SK-N-SH treated with all-trans-retinoic acid at 6 μM for 48 hours (cell line): ENCODE results near the gene HAUS8.
A peak's percentile ranks its signal among the peaks of the same experiment; 100 is the strongest.

Source experiments
- ATAC-seq: fragments of 200-7000 bp; cut with Tn5 transposase; 3 replicates; pipeline ENCODE4 v1.9.1; 2020; ENCODE audit warnings: mild to moderate bottlenecking, moderate library complexity
- ARNTL ChIP-seq: fragments of 450-650 bp; formaldehyde crosslinking; IDR thresholded peaks from 2 replicates; pipeline ENCODE4 v1.5.0; 2020; ENCODE audit warnings: low read depth, mild to moderate bottlenecking, moderate library complexity, borderline replicate concordance
- BACH2 ChIP-seq: fragments of 250-450 bp; sonication (Bioruptor Pico); IDR thresholded peaks from 2 replicates; pipeline ENCODE4 v1.9.0; 2021; ENCODE audit warnings: mild to moderate bottlenecking, borderline replicate concordance
- CSDC2 ChIP-seq: fragments of 250-450 bp; sonication (Bioruptor Pico); IDR thresholded peaks from 2 replicates; pipeline ENCODE4 v1.5.0; 2020; ENCODE audit warnings: mild to moderate bottlenecking, moderate library complexity
- ESRRG ChIP-seq: fragments of 250-450 bp; sonication (Bioruptor Pico); IDR thresholded peaks from 2 replicates; pipeline ENCODE4 v1.6.1; 2021; ENCODE audit warnings: mild to moderate bottlenecking
- GLIS3 ChIP-seq: fragments of 250-450 bp; sonication (Bioruptor Pico); IDR thresholded peaks from 2 replicates; pipeline ENCODE4 v1.5.0; 2020; ENCODE audit warnings: mild to moderate bottlenecking, moderate library complexity
- ISL1 ChIP-seq: fragments of 250-450 bp; sonication (Bioruptor Pico); IDR thresholded peaks from 2 replicates; pipeline ENCODE4 v2.1.2; 2022; ENCODE audit warnings: mild to moderate bottlenecking, moderate library complexity
- PATZ1 ChIP-seq: fragments of 250-450 bp; sonication (Bioruptor Pico); IDR thresholded peaks from 2 replicates; pipeline ENCODE4 v1.8.0; 2020; ENCODE audit warnings: mild to moderate bottlenecking, moderate library complexity, borderline replicate concordance
- POU6F1 ChIP-seq: fragments of 250-450 bp; sonication (Bioruptor Pico); IDR thresholded peaks from 2 replicates; pipeline ENCODE4 v1.8.0; 2021; ENCODE audit warnings: low read depth, mild to moderate bottlenecking, moderate library complexity, borderline replicate concordance
- PPARA ChIP-seq: fragments of 250-450 bp; sonication (Bioruptor Pico); IDR thresholded peaks from 2 replicates; pipeline ENCODE4 v1.5.0; 2020; ENCODE audit warnings: mild to moderate bottlenecking, borderline replicate concordance
- RARB ChIP-seq: fragments of 250-450 bp; sonication (Bioruptor Pico); IDR thresholded peaks from 2 replicates; pipeline ENCODE4 v1.8.0; 2021; ENCODE audit warnings: mild to moderate bottlenecking, moderate library complexity
- SNAI2 ChIP-seq: fragments of 250-450 bp; sonication (Bioruptor Pico); IDR thresholded peaks from 2 replicates; pipeline ENCODE4 v1.5.0; 2020; ENCODE audit warnings: mild to moderate bottlenecking, moderate library complexity
- TCF4 ChIP-seq: fragments of 250-450 bp; sonication (Bioruptor Pico); IDR thresholded peaks from 2 replicates; pipeline ENCODE4 v1.8.0; 2021; ENCODE audit warnings: mild to moderate bottlenecking, moderate library complexity, borderline replicate concordance
- TOX ChIP-seq: fragments of 250-450 bp; sonication (Bioruptor Pico); IDR thresholded peaks from 2 replicates; pipeline ENCODE4 v1.8.0; 2021; ENCODE audit warnings: mild to moderate bottlenecking, moderate library complexity, borderline replicate concordance
- ZC3H10 ChIP-seq: fragments of 250-450 bp; sonication (Bioruptor Pico); IDR thresholded peaks from 2 replicates; pipeline ENCODE4 v1.5.1; 2021; ENCODE audit warnings: mild to moderate bottlenecking, moderate library complexity
- ZFP3 ChIP-seq: fragments of 250-450 bp; sonication (Bioruptor Pico); IDR thresholded peaks from 2 replicates; pipeline ENCODE4 v1.5.0; 2020; ENCODE audit warnings: mild to moderate bottlenecking, moderate library complexity
- ZFP30 ChIP-seq: fragments of 450-650 bp; formaldehyde crosslinking; IDR thresholded peaks from 2 replicates; pipeline ENCODE4 v1.5.0; 2022; ENCODE audit warnings: mild to moderate bottlenecking, moderate library complexity
- ZNF565 ChIP-seq: fragments of 450-650 bp; formaldehyde crosslinking; conservative IDR thresholded peaks from 2 replicates; pipeline ENCODE4 v1.5.0; 2020; ENCODE audit warnings: low read depth, mild to moderate bottlenecking, moderate library complexity
- ZNF8 ChIP-seq: fragments of 450-650 bp; formaldehyde crosslinking; IDR thresholded peaks from 2 replicates; pipeline ENCODE4 v1.5.0; 2020; ENCODE audit warnings: mild to moderate bottlenecking, moderate library complexity
- TF ChIP-seq, protein P1 (sequence below): fragments of 250-450 bp; sonication (Bioruptor Pico); IDR thresholded peaks from 2 replicates; pipeline ENCODE4 v1.5.1; 2021; ENCODE audit warnings: mild to moderate bottlenecking, moderate library complexity
- TF ChIP-seq, protein P2 (sequence below): fragments of 250-450 bp; sonication (Bioruptor Pico); IDR thresholded peaks from 2 replicates; pipeline ENCODE4 v1.5.0; 2020; ENCODE audit warnings: mild to moderate bottlenecking, moderate library complexity
- TF ChIP-seq, protein P3 (sequence below): fragments of 250-450 bp; sonication (Bioruptor Pico); IDR thresholded peaks from 2 replicates; pipeline ENCODE4 v1.5.1; 2020; ENCODE audit warnings: low read depth, mild to moderate bottlenecking, moderate library complexity

HAUS8 gene

GRCh38 chr19:17079710-17080439 lies 4.6 kb upstream of the HAUS8 start:
- peak; percentile 89 for ATAC-seq
- TF ChIP-seq ZFP3 (CRISPR knock-in tag): peak; percentile 62; the same call in 1 of the 2 replicates
- TF ChIP-seq CSDC2 (CRISPR knock-in tag): no peak

DNA sequence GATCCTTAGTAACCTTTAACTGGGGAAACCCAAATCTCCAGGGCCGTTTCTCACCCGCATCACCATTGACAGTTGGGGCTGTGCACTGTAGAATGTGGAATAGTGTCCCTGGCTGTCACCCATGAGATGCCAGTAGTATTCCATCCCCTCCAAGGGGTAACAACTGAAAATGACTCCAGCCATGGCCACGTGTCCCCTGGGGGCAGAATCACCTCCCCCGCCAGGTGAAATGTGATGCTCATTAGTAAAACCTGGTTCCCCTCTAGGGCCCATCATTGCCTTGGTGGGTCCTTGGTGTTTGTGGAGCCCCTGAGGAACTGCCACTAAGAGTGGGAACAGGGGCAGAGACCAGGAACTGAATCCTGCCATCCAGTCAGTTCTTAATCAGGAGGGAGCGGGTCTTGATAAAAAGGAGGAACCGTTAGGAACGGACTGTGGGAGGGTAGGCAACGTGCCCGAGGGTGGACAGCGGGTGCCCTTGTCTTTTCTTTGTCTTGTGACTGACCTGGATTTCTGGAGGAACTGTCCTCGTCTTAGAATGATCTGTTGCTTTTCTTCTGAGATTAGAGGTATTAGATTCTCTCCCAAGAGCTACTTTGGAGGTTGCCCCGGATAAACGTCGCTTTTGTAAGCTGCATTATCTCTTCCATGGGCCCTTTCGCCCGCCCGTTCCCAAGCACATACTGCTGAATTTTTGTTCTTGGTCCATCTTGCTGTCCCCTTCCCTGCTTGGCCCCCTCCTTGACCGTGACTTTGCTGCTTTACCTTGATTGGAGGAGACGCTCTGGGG lies 3.9 kb upstream of the HAUS8 start:
- no peak for TF ChIP-seq RARB (CRISPR knock-in tag)
- ATAC-seq: no peak

DNA sequence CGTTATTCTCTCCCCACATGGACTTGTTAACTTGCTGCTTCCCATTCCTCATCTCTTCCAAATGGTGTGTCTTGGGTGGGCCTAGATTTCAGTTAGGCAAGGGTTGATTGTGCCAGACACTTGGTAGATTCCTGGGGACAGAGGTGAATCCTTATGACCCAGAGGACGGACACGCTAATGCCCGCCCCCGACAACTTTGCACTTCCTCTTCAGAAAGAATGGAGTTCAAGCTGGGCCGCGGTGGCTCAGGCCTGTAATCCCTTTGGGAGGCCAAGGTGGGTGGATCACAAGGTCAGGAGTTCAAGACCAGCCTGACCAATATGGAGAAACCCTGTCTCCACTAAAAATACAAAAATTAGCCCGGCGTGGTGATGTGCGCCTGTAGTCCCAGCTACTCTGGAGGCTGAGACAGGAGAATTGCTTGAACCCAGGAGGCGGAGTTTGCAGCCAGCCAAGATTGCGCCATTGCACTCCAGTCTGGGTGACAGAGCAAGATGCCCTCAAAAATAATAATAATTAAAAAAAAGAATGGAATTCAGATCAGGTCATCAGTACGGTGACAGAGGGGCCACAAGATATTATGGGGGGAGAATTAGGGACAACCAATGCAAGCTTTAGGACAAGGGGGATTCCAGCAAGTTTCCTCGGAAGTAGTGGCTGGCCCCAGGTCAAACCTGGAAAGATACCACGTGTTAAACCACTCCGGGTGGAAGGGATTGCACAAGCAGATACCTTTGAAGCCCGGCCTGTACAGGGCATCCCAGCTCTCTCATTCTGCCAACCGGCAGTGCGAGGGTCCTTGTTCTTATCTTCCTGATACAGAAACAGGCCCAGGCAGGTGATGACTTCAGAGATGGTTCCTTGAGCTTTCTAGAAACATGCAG lies 3.0 kb upstream of the HAUS8 start:
- ATAC-seq: no peak
- TF ChIP-seq, protein P1, sequence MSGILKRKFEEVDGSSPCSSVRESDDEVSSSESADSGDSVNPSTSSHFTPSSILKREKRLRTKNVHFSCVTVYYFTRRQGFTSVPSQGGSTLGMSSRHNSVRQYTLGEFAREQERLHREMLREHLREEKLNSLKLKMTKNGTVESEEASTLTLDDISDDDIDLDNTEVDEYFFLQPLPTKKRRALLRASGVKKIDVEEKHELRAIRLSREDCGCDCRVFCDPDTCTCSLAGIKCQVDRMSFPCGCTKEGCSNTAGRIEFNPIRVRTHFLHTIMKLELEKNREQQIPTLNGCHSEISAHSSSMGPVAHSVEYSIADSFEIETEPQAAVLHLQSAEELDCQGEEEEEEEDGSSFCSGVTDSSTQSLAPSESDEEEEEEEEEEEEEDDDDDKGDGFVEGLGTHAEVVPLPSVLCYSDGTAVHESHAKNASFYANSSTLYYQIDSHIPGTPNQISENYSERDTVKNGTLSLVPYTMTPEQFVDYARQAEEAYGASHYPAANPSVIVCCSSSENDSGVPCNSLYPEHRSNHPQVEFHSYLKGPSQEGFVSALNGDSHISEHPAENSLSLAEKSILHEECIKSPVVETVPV: no peak
- TF ChIP-seq, all 23 proteins: peak for 0

DNA sequence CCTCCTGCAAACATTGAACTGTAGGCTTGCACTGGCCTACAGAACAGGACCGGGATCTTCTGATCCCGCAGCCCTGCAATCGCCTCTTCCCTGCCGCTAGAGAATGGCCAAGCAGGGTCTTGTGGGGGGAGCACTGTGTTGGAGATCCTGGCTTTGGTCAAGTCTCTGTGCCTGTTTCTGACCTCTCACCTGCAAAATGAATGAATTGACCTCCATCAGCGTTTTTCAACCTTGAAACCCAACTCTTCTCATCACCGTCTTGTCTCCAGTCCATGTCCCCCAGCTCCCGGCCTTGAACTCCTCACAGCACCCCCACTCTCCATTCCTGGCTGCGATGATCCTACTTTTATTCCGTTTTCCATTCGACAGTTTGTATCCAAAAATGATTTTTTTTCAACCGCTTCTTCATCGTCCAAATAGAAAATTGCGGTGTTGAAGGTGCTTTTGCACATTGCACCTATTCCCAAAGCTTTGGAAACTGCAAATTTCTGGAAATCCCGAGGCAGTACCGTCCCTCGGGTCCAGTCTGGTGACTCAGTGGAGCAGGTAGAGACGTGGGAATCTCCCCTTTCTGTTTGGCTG lies 2.3 kb upstream of the HAUS8 start:
- TF ChIP-seq ZC3H10 (CRISPR knock-in tag) (no peak), SNAI2 (CRISPR knock-in tag) (no peak), POU6F1 (CRISPR knock-in tag) (no peak), ZFP30 (CRISPR knock-in tag) (no peak), ZNF8 (CRISPR knock-in tag) (no peak), TCF4 (no peak), ZNF565 (CRISPR knock-in tag) (no peak), ESRRG (CRISPR knock-in tag) (no peak), ARNTL (CRISPR knock-in tag) (no peak), ISL1 (CRISPR knock-in tag) (no peak), BACH2 (no peak), PPARA (no peak), TOX (CRISPR knock-in tag) (no peak), GLIS3 (CRISPR knock-in tag) (no peak), RARB (CRISPR knock-in tag) (no peak), CSDC2 (CRISPR knock-in tag) (no peak), PATZ1 (CRISPR knock-in tag) (no peak)
- TF ChIP-seq, protein P1: no peak
- TF ChIP-seq, protein P2, sequence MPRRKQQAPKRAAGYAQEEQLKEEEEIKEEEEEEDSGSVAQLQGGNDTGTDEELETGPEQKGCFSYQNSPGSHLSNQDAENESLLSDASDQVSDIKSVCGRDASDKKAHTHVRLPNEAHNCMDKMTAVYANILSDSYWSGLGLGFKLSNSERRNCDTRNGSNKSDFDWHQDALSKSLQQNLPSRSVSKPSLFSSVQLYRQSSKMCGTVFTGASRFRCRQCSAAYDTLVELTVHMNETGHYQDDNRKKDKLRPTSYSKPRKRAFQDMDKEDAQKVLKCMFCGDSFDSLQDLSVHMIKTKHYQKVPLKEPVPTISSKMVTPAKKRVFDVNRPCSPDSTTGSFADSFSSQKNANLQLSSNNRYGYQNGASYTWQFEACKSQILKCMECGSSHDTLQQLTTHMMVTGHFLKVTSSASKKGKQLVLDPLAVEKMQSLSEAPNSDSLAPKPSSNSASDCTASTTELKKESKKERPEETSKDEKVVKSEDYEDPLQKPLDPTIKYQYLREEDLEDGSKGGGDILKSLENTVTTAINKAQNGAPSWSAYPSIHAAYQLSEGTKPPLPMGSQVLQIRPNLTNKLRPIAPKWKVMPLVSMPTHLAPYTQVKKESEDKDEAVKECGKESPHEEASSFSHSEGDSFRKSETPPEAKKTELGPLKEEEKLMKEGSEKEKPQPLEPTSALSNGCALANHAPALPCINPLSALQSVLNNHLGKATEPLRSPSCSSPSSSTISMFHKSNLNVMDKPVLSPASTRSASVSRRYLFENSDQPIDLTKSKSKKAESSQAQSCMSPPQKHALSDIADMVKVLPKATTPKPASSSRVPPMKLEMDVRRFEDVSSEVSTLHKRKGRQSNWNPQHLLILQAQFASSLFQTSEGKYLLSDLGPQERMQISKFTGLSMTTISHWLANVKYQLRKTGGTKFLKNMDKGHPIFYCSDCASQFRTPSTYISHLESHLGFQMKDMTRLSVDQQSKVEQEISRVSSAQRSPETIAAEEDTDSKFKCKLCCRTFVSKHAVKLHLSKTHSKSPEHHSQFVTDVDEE: no peak
- TF ChIP-seq, protein P3, sequence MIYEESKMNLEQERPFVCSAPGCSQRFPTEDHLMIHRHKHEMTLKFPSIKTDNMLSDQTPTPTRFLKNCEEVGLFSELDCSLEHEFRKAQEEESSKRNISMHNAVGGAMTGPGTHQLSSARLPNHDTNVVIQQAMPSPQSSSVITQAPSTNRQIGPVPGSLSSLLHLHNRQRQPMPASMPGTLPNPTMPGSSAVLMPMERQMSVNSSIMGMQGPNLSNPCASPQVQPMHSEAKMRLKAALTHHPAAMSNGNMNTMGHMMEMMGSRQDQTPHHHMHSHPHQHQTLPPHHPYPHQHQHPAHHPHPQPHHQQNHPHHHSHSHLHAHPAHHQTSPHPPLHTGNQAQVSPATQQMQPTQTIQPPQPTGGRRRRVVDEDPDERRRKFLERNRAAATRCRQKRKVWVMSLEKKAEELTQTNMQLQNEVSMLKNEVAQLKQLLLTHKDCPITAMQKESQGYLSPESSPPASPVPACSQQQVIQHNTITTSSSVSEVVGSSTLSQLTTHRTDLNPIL (CRISPR knock-in tag): no peak

More for the DNA sequence above, 2.3 kb upstream of the HAUS8 start:
- ATAC-seq: no peak
